ENCODE data around the gene GPRIN1.

The GPRIN1 gene

GRCh38 chr5:176648474-176649194, 38.7 kb upstream of the GPRIN1 start:
- H3K4me3 ChIP-seq (ENCODE audit: low read depth, low read length): peak overlapping the region; percentile 65; the same call in 1 of the 2 replicates

GRCh38 chr5:176647843-176648473, 38.0 kb upstream of the GPRIN1 start:
- H3K36me3 ChIP-seq: peaks cover 6% of the 10 kb centered on the region
- peak overlapping the region; percentile 65 for H3K4me3 ChIP-seq (ENCODE audit: low read depth, low read length)
- peak overlapping the region; percentile 83 for H3K27ac ChIP-seq
- H3K27me3 ChIP-seq (ENCODE audit: insufficient read depth, low read depth, severe bottlenecking): no peaks in the 10 kb centered on the region
- peak; percentile 57 for DNase-seq
- H3K9me3 ChIP-seq (ENCODE audit: severe bottlenecking): no peaks in the 10 kb centered on the region
- no peak for TF ChIP-seq CTCF (IDR thresholded peaks at IDR 0.05; ENCODE audit: low read depth, low read length)

More at GRCh38 chr5:176648474-176649194, 38.7 kb upstream of the GPRIN1 start:
- TF ChIP-seq CTCF (IDR thresholded peaks at IDR 0.05; ENCODE audit: low read depth, low read length): no peak
- Histone ChIP-seq H3K36me3 (peaks cover 11% of the 10 kb centered on the region), H3K27me3 (ENCODE audit: insufficient read depth, low read depth, severe bottlenecking) (no peaks in the 10 kb centered on the region), H3K27ac (no peak overlapping the region), H3K9me3 (ENCODE audit: severe bottlenecking) (no peaks in the 10 kb centered on the region)
- no peak for DNase-seq

DNA sequence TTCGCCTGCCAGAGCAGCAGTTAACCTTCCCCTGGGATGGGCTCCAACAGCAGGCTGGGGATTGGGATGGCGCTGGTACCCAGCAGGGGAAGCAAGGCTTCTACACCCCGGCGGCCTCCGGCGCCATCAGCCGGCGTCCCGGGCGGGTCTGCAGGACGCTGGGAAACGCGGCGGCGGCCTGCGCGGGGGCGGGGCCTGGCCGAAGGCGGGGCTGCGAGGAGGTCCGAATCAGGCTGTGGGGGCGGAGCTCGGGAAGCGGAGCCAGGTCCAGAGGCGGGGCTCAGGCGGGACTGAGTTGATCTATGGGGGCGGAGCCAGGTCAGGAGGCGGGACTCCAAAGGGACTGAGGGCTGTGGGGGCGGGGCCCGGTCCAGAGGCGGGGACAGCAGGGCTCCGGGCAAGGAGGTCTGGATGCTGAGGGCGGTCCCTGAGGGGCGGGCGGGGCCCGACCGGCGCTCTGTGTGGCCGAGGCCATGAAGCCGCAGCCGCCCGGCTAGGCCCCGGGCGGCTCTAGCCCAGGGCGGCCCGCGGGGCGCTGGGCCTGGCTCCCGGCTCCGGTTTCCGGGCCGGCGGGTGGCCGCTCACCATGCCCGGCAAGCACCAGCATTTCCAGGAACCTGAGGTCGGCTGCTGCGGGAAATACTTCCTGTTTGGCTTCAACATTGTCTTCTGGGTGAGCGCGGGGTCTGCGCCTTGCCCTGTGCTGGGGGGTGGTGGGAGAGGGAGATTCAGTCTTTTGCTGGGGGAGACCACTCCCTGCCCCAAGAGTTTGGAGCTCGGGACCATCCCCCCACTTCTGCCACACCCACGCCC, 37.3 kb upstream of the GPRIN1 start, which contains the start of gene TSPAN17:
Gene TSPAN17 (plus strand): TSS at position 455 of the 813 bp plus-strand sequence. CDS start 132 bp downstream, at position 587.
- Histone ChIP-seq H3K27ac (peak within 1 kb of the TSS; percentile 94), H3K4me3 (ENCODE audit: low read depth, low read length) (peak within 1 kb of the TSS; percentile 65), H3K27me3 (ENCODE audit: insufficient read depth, low read depth, severe bottlenecking) (no peaks in the 10 kb centered on the region), H3K36me3 (peaks cover 1% of the 10 kb centered on the region; the same call in 1 of the 2 replicates), H3K9me3 (ENCODE audit: severe bottlenecking) (no peaks in the 10 kb centered on the region)
- peak; percentile 100 for DNase-seq
- TF ChIP-seq CTCF (IDR thresholded peaks at IDR 0.05; ENCODE audit: low read depth, low read length): peak; percentile 39; the same call in 1 of the 2 replicates

DNA sequence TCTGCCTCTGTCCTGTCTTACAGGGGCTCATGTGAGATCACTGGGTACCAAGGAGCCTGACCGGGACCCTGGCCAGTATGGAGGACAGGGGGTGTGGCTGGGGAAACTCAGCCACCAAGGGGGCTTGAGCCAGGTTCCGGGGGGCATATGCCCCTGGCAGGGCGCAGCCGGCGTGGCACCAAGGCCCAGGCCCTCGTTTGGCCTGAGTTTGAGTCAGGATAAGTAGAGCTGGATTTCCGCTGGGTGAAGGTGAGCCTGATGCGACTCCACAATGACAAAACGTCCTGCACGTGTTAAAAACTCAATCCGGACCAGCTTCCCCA, 36.7 kb upstream of the GPRIN1 start:
- Histone ChIP-seq H3K27ac (peak overlapping the region; percentile 94), H3K4me3 (ENCODE audit: low read depth, low read length) (no peak overlapping the region; the same call in 1 of the 2 replicates), H3K27me3 (ENCODE audit: insufficient read depth, low read depth, severe bottlenecking) (no peaks in the 10 kb centered on the region), H3K9me3 (ENCODE audit: severe bottlenecking) (no peaks in the 10 kb centered on the region), H3K36me3 (no peaks in the 10 kb centered on the region)
- no peak for DNase-seq
- no peak for TF ChIP-seq CTCF (IDR thresholded peaks at IDR 0.05; ENCODE audit: low read depth, low read length)

- no peak for DNase-seq
- Histone ChIP-seq H3K27ac (peak overlapping the region; percentile 94), H3K9me3 (ENCODE audit: severe bottlenecking) (no peaks in the 10 kb centered on the region), H3K4me3 (ENCODE audit: low read depth, low read length) (no peak overlapping the region), H3K36me3 (no peaks in the 10 kb centered on the region), H3K27me3 (ENCODE audit: insufficient read depth, low read depth, severe bottlenecking) (no peaks in the 10 kb centered on the region)
- no peak for TF ChIP-seq CTCF (IDR thresholded peaks at IDR 0.05; ENCODE audit: low read depth, low read length)
Measured at GRCh38 chr5:176646049-176646706, 36.2 kb upstream of the GPRIN1 start.

Data from WERI-Rb-1 (cell line).